A673 (cell line): ENCODE data around the gene ENPP1. TPM values are rescaled to one million over a fixed set of nuclear protein-coding genes. Genes with fewer than 3 reads are reported as not detected.

ENCODE experiments used
- BruUV-seq: library from RNA; stranded (reverse); fragments of 400-500 nt; replicated peaks from 2 replicates; lab custom pipeline; 2021; lab: Mats Ljungman, UMichigan
- CTCF ChIA-PET: fragments of 300-600 bp; sonication (Branson Sonifier 250); formaldehyde crosslinking; loops from one replicate; lab custom pipeline; 2022; ENCODE audit warnings: antibody characterized with exemption; lab: Charles Lee
- POLR2A ChIA-PET: fragments of 300-600 bp; sonication (Branson Sonifier 250); formaldehyde crosslinking; loops from one replicate; lab custom pipeline; 2022; ENCODE audit warnings: antibody characterized with exemption; ENCODE audit not compliant: low non-redundant PET; lab: Charles Lee
- DNase-seq: peaks from one replicate; pipeline ENCODE4 v3.0.0-alpha.2; 2015; ENCODE audit warnings: low spot score
- H3K27ac ChIP-seq: fragments of 200-600 bp; sonication (generic); 2 replicates; pipeline ENCODE4 v1.5.1; 2016; ENCODE audit warnings: mixed run types, low read depth, mild to moderate bottlenecking, mixed read lengths, antibody characterized with exemption, low read length; ENCODE audit not compliant: poor library complexity, severe bottlenecking
- H3K27me3 ChIP-seq: fragments of 200-600 bp; sonication (generic); replicated peaks from 2 replicates; pipeline ENCODE4 v1.6.1; 2017; ENCODE audit warnings: mixed run types, low read depth, mild to moderate bottlenecking, mixed read lengths, antibody characterized with exemption, low read length; ENCODE audit not compliant: insufficient read depth, poor library complexity
- H3K36me3 ChIP-seq: fragments of 200-600 bp; sonication (generic); 2 replicates; pipeline ENCODE4 v1.6.1; 2016; ENCODE audit warnings: mixed run types, mild to moderate bottlenecking, mixed read lengths, antibody characterized with exemption, low read length; ENCODE audit not compliant: insufficient read depth, poor library complexity, severe bottlenecking
- H3K4me1 ChIP-seq: fragments of 200-600 bp; sonication (generic); 2 replicates; pipeline ENCODE4 v1.6.1; 2017; ENCODE audit warnings: mixed run types, mild to moderate bottlenecking, mixed read lengths, antibody characterized with exemption, low read length; ENCODE audit not compliant: insufficient read depth, poor library complexity, severe bottlenecking
- H3K4me3 ChIP-seq: fragments of 200-600 bp; sonication (generic); 2 replicates; pipeline ENCODE4 v1.5.1; 2016; ENCODE audit warnings: low read depth, mixed run types, mild to moderate bottlenecking, mixed read lengths, low read length; ENCODE audit not compliant: poor library complexity, severe bottlenecking
- H3K9me3 ChIP-seq: fragments of 200-600 bp; sonication (generic); 2 replicates; pipeline ENCODE4 v1.6.1; 2016; ENCODE audit warnings: mixed run types, low read depth, mild to moderate bottlenecking, mixed read lengths, antibody characterized with exemption, low read length; ENCODE audit not compliant: poor library complexity, severe bottlenecking
- EZH2 ChIP-seq: fragments of 200-600 bp; sonication (generic); IDR thresholded peaks from 2 replicates; pipeline ENCODE4 v1.6.1; 2017; ENCODE audit warnings: borderline replicate concordance, low read depth, mild to moderate bottlenecking, mixed read lengths, antibody characterized with exemption, low read length; ENCODE audit not compliant: poor library complexity, severe bottlenecking
- intact Hi-C: fragments of 100-400 bp; cut with micrococcal nuclease; formaldehyde crosslinking; loops from one replicate; pipeline ENCODE4 v1.10.0; 2022; ENCODE audit not compliant: unreplicated experiment
- total RNA-seq: library from RNA; stranded (reverse); gene quantifications from 2 replicates; pipeline ENCODE4 v1.2.3, GENCODE V29; 2021
- TF ChIP-seq, protein P1 (sequence below): fragments of 300-800, 200-600 bp; sonication (generic); conservative IDR thresholded peaks from 2 replicates; pipeline ENCODE4 v1.5.1; 2017; ENCODE audit warnings: low read depth, mild to moderate bottlenecking, antibody characterized with exemption, low read length, moderate library complexity, mixed read lengths

The ENPP1 gene
- total RNA-seq, 1 experiment from 2014 or later = 19.5 TPM

DNA sequence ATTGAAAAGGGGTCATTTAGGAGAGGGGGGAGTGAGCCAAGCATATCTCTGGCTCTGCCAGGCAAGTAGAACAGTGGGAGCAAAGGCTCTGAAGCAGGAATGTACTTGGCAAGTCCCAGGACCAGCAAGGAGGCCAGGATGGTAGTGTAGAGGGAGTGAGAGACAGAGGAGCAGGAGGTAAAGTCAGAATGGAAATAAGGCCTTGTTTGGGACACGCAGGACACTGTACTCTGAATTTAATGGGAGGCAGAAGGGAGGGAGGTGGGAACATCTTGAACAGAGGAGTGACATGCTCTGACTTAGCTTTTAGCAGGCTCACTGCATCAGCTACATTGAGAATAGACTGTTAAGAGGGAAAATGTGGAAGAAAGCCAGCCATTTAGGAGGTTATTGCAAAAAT, 37.0 kb upstream of the ENPP1 start:
- Histone ChIP-seq H3K4me1 (peaks cover 4% of the 10 kb centered on the region), H3K4me3 (no peak overlapping the region), H3K9me3 (no peaks in the 10 kb centered on the region), H3K27me3 (no peaks in the 10 kb centered on the region), H3K36me3 (no peaks in the 10 kb centered on the region), H3K27ac (no peak overlapping the region)
- intact Hi-C loops = no loop called here
- CTCF ChIA-PET = no interaction called here
- POLR2A ChIA-PET = no interaction called here
- TF ChIP-seq EZH2 = no peak
- TF ChIP-seq, protein P1, sequence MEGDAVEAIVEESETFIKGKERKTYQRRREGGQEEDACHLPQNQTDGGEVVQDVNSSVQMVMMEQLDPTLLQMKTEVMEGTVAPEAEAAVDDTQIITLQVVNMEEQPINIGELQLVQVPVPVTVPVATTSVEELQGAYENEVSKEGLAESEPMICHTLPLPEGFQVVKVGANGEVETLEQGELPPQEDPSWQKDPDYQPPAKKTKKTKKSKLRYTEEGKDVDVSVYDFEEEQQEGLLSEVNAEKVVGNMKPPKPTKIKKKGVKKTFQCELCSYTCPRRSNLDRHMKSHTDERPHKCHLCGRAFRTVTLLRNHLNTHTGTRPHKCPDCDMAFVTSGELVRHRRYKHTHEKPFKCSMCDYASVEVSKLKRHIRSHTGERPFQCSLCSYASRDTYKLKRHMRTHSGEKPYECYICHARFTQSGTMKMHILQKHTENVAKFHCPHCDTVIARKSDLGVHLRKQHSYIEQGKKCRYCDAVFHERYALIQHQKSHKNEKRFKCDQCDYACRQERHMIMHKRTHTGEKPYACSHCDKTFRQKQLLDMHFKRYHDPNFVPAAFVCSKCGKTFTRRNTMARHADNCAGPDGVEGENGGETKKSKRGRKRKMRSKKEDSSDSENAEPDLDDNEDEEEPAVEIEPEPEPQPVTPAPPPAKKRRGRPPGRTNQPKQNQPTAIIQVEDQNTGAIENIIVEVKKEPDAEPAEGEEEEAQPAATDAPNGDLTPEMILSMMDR = no peak
- DNase-seq = no peak
- BruUV-seq = no TSS peak

DNA sequence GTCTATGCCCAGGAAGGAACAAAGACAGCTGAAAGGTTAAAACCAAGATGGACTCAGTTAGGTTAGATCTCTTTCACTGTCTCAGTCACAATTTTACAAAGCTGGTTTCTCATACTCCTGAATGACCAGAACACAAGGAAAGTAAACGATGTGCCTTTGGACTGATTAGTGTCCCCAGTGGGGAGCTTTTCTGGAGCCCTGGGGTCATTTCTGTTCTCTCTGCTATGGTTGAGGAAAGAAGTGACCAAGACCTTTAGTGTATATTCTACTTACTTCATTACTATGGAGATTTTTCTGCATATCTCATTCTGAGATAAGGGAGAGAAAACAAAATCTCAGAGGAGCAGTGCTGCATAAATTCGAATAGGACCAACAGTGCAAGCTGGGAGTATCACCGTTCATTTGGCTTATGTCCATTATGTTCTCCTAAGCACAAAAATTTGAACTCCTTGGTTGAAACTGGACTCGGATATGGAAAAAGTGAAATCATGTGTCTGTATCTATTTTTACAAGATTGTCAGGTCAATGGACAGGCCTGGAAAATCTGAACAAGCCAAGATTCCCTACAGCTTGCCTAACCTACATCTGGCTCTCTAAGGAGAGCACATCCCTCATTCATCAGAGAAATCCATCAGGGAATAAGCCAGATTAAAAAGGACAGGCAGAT, 34.4 kb upstream of the ENPP1 start:
- no peak overlapping the region for H3K27ac ChIP-seq
- intact Hi-C loops = no loop called here
- no peak for DNase-seq
- no TSS peak for BruUV-seq
- TF ChIP-seq, protein P1 = no peak
- TF ChIP-seq EZH2 = no peak
- ChIA-PET POLR2A (no interaction called here), CTCF (no interaction called here)
- H3K27me3 ChIP-seq = no peaks in the 10 kb centered on the region
- no peaks in the 10 kb centered on the region for H3K9me3 ChIP-seq
- H3K36me3 ChIP-seq = no peaks in the 10 kb centered on the region
- H3K4me1 ChIP-seq = no peaks in the 10 kb centered on the region
- H3K4me3 ChIP-seq = no peak overlapping the region

DNA sequence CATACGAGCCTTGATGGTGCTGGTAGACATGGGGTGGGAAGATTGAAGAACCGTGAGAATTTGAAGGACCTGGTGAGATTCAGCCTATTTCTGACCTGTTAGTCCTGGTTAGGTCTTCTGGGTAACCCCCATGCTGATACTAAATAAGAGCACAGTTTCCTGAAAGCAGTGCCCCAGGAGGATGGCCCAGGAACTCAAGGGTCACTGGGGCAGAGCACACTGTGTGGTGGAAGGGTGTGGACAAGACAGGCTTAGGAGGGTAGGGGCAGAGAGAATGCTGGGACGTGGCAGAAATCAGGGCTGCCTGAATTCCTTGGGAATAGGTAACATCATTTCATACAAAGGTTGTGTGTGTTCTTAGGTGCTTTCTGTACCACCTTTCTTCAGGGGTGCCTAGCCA, 31.9 kb upstream of the ENPP1 start:
- no peak for DNase-seq
- CTCF ChIA-PET = no interaction called here
- POLR2A ChIA-PET = no interaction called here
- Histone ChIP-seq H3K4me1 (no peaks in the 10 kb centered on the region), H3K27me3 (no peaks in the 10 kb centered on the region), H3K9me3 (no peaks in the 10 kb centered on the region), H3K36me3 (no peaks in the 10 kb centered on the region), H3K4me3 (no peak overlapping the region), H3K27ac (no peak overlapping the region)
- no TSS peak for BruUV-seq
- TF ChIP-seq EZH2 = no peak
- TF ChIP-seq, protein P1 = no peak
- intact Hi-C loops = no loop called here
